Stimulated activated CD4-positive, alpha-beta T cell treated with anti-CD3 and anti-CD28 coated beads, Interleukin-15, amount 100 ng/mL, for 24 hours (primary cell): Measurements from ENCODE around the gene TXNDC2.
"Not testable (repeated sequence)": the region's sequence is repeated elsewhere in the genome, so short reads cannot be mapped to it uniquely, and the experiment has no call there.

Source experiments
- DNase-seq: peaks from one replicate; pipeline ENCODE4 v3.0.0-alpha.2; 2020

Gene TXNDC2

DNA sequence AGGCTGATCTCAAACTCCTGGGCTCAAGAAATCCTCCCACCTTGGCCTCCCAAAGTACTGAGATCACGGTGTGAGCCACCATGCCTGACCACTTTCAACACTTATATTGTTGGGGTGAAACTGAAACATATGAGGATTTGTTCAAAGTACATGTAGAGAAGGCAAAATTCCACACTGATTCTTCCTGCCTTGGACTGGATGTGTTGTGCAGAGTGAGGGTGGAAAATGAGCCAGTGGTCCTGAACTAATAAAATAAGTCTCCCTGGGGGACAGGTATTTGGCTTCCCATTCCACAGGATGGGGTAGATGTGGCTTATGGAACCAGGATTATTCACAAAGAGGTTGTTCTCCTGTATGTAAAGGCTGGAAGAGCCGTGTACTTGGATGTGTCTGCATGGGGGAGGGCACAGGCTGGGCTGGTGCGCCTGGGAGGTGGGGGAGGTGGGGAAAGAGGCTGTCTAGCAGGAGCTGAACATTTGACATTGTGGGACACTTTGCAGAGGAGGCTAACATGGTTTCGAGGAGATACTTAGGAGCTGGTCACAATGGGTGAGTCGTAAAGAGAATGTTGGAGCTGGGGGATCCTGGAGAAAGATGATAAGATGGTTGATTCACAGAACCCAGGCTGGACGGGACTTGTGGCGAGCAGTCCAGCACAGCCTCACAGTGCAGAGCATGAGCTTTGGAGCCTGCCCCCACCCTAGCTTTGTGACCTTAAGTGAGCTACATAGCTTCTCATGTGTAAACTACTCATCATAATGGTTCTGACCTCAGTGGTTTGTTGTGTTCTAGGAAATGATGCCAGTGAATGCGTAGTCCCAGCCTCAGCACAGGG lies at the start of gene TXNDC2:
TSS of gene TXNDC2 (plus strand) at position 804 of the 835 bp plus-strand sequence. CDS start 708 bp downstream, outside the sequence.
- no peak for DNase-seq

DNA sequence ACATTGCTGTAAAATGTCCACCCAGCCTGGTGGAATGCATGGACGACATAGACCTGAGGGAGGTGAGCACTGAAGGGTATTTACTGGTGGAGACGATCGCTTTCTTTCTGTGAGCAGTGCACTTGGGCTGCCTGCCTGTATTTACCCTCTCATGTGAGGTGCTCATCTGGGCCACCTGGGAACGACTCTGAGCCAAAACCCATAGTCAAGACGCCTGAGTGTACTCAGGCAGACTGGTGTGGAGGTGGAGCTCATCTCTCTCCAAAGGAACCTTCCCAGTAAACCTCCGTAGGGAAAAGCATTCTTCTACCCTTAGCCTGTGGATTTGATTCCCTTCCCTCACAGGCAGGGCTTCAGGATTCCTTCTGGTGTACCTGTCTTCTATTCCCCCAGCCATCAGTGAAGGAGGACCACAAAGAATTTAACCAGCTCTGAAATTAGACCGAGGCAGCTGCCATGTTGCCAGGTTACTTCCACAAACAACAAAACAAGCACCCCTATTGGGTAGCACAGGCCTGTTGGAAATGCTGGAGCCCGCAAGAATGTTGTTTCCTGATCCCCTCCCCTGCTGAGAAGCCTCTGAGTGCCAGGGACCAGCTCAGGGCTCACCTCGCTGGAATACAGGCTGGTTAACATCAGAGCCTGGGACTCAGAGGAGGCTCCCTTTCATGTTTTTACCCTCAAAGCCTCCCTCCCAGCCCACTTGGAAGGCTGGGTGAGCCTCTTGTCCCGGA lies 47.5 kb upstream of the TXNDC2 start:
- no peak for DNase-seq

DNA sequence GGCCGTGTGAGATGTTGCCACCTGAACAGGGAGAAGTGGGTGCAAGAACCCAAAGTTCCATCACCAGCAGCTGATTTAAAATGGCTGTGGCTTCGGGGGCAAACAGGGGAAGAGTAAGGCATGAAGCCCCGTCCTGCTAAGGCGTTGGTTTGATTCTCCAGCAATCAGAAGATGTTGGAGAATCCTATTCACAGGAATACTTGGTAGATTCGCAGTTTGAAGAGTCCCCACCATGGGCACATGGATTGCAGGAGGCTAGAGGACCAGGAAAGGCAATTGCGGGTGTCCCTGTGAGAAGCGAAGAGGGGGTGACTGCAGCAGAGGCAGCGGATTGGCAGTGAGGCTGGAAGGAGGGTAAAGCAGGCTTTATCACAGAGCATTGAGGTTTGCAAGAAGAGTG lies 46.6 kb upstream of the TXNDC2 start:
- no peak for DNase-seq

DNA sequence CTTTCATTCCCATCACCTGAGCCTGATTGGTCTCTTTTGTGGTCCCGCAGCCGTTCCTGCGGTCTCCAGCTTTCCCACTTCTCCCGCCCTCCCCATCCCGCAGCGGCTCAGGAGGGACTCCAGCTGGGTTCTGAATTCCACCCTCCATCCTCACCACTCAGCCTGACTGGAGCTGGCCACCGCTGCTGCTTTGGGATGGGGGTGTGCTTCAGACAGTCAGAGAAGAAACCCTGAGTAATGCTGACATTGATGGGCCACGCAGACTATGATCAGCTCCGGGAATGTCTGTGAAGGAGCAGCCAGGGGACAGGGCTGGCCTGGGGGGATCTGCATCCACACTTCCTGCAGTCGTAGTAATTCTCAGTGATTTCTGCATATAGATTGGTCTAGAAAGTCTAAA lies 45.9 kb upstream of the TXNDC2 start:
- no peak for DNase-seq

DNA sequence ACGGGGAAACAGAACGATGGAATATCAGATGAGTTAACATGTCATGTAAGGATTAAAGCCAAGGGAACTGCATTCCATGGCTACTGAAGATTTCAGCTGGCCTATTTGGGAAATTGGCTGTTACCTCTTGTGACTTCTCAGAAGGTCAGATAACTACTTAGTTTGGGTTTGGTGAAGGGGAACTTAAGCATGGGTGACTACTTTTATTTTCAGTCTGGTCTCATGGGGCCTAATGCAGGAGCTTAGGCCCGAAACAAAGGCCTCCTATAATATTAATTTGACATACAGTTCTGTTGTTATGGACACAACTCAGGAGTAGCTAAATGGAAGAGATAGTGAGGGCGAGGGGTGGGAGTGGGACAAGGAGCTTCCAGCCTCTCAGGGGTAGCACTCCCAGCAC lies 44.0 kb upstream of the TXNDC2 start:
- no peak for DNase-seq

DNA sequence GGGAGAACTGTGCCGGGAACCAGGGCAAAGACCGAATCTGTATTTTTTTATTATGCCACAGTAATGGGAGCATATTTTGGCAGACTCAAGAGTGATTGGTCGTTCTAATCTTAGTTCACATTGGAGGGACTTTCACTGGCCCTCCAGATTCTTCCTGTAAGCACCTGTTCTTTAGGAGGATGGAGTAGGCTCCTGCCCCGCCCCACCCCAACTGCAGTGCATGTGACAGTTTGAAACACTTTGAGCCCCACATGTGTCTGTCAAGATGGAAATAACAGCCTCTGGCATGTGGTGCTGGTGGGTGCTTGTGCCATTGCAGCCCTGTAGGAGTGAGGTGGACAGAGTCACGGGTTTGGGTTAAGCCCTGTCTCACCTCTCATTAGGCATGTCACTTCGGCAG lies 43.3 kb upstream of the TXNDC2 start:
- DNase-seq = no peak

DNA sequence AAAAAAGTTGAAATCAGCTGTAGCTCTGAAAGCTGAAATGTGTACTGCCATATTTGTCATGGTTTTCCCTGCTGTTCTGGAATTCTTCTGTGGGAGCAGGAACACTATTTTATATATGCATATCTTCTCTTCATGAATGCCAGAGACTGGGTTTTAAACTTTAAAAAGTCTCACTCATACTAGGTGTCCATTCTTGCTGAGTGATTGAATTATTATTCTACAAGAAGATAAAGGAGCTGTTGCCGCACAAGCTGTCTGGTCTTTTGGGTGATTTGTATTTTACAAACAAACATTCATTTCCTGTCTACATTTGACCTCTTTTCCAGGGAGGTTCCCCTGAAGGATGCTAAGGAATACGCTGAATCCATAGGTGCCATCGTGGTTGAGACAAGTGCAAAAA lies 40.5 kb upstream of the TXNDC2 start:
- no peak for DNase-seq

DNA sequence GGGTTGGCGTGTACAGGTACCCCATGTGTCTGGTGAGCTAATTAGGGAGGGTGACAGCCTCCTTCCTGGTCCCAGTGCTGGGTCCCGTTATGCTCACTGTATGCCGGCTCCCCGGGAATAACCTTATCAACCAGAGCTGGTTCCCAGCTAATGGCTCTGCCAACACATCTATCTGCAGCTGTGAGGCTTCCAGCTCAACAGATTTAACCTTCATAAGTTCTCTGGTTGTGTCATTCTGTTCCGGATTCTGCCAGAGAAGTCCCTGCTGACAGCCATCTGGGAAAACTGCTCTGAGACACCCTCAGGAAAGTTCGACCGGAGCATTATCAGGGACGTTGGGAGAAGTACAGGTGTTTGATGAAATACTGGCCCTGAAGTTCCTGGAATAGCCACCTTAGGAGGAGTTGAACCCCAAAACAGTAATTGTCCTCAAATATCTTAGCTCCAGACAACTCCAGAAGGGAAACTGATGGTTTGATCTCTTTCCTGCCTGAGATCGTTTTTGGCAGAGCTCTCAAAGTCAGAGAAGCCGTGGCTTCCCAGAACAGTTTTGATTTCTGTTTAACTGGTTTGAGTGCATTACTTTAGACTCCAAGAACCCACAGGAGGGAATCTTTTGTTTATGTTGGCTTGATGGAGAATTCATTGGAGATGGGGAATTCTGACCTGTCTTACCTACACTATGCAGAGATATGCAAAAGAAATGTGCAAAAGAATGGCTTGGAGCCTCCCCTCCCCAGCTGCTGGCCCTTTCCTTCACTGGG lies 39.4 kb upstream of the TXNDC2 start:
- no peak for DNase-seq

DNA sequence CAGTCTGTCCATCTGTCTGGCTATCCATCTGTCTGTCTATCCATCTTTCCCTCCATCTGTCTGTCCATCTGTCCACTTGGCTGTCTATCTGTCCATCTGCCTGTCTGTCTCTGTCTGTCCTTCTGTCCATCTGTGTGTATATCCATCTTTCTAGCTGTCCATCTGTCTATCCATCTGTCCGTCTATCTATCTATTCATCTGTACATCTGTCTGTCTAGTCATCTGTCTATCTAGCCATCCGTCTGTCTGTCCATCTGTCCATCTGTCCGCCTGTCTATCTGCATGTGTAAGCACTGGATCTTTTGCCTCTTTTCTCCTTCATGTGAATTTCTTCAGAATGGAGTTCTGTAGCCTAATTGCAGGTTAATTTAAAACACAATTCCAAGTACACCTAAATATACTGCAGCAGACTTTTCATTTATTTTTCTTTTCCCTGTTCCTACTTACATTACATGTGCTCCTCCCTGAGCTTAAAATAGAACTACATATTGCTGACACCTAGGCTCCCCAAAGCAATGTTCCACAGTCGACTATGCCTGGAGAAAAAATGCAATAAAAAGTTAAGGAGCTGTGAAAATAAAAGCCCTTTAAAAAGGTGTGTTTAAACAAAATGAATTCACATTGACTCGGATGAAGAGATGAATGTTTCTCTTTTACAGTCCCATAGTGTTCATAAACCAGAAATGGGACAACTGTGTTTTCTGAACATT lies 37.4 kb upstream of the TXNDC2 start:
- DNase-seq = no peak

DNA sequence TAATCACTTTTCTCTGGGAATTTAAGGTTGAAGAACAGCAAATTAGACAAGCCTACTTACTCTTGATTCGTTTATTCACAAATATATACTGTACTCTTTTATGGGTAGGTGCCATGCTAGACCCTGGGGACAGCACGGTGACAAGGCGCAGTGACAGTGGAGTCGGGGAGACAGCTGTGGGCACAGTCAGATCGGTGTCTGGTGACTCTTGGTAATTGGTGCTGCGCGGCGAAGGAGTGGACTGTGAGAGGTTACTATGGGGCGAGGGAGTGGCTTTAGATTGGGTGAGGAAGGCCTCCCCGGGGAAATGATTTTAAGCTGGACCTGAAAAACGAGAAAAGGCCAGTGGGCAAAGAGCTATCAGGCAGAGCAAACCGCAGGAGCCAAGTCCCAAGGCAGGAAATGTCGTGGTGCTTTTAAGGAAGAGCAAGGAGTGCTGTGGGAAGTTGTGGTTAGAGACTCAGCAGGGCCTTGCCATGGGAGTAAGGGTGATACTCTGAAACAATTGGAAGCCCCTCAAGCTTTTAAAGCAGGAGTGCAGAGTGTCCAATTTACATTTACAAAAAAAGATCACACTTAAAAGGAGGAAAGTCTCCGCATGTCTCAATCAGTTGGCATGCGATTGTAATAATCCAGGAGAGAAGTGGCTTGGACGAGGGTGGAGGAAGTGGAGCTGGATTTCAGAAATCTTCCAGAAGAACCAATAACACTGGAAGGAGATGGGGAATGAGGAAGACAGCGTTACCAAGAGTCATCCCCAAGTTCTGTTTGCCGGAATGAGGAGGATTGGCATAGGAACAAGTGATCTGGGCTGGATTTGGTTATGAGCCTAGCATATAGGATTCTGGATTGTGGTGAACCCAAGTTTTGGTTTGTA lies 36.1 kb upstream of the TXNDC2 start:
- DNase-seq = no peak

DNA sequence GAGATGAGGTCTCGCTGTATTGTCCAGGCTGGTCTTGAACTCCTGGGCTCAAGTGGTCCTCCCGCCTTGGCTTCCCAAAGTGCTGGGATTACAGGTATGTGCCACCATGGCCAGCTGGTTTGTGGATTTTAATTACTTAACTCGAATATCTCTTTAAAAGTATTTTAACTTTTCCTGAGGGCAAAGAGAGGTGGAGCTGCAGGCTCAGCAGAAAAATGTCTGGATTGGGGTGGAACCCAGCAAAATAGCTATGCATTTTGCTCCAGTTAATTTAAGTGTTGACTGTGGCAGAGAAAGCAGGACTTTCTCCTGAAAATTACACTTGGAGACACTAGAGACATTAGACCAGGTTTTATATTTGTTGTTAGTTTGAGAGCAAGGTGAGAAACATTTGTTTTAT lies 35.5 kb upstream of the TXNDC2 start:
- DNase-seq = no peak

DNA sequence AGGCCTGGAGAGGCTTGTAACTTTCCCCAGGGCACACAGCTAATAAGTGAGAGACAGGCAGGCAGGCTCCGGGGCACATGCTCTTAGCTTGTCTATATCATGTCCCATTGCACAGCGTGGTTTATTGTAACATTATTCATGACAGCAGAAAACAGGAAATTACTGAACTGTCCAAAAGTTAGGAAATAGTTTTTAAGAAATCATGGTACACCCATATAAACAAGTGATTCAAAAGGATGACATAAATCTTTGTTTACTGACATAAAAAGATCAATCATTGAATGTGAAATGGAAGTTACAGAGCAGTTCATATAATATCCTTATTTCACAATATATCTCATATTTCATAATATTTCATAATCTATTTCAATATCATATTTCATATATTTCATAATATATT lies 34.3 kb upstream of the TXNDC2 start:
- DNase-seq = no peak

DNA sequence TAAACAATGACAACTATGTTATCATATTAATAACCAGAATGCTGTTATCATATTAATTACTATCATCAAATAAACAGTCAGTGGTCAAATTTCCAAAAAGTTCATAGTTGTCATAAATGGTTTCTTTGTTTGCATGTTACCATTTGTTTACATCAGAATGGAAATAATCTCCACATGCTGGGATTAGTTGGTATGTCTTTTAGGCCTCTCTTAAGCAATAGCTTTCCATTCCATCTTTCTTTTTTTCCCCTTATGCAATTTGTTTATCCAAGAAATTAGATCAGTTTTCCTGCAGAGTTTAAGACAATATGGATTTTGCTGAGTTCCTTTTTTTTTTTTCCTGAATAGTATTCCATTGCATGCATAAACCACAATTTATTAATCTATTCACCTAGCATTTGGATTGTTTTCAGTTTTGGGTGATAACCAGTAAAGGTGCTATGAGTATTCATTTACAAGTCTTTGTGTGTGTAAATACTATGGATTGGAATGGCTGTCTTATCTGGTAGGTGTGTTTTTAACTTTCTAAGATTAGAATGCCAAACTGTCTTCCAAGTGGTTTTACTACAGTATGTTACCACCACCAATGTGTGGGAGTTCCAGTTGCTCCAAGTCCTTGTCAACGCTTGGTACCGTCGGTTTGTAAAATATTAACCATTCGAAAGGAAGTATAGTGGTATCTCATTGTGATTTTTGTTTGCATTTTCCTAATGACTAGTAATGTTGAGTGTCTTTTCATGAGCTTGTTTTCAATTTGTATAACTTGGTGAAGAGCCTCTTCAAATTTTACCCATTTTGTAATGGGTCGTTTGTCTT lies 33.3 kb upstream of the TXNDC2 start:
- no peak for DNase-seq

DNA sequence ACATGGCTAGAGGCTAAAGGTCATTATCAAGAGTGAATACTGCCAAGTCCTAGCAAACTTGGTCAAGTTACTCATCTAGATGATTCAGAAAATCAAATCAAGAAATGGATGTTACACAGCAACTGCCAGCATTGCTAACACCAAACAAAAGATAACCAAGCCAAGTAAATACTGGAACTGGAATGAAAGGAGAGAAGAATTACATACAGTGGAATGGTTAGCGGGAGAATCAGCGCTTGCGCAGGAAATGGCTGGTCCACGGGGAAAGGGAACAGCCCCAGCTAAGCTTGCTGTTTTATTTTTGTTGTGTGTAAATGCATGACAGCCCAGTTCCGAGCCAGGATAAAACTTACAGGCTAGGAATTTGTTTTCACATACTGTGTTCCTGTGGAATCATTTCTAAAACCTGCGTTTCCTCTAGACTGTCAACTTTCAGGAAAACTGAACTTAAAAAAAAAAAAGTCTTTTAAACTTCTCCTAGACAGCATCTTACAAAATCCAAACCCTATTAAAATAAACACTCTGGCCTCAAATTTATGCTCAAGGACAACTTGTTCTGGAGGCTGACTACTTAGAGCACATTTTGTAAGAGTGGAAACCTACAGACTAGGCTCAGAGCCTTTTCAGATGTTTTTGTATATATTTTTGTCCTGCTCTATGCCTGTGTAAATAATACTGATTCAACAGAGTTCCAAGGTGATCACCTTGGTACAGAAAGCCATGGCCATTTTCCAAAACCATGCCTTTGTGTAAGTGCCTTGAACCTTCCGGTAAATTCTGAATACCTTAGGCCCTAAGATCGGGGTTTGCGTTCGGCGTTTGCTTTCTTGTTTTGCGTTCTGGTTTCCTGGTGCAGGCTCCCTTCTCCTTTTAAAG lies 30.7 kb upstream of the TXNDC2 start:
- no peak for DNase-seq

DNA sequence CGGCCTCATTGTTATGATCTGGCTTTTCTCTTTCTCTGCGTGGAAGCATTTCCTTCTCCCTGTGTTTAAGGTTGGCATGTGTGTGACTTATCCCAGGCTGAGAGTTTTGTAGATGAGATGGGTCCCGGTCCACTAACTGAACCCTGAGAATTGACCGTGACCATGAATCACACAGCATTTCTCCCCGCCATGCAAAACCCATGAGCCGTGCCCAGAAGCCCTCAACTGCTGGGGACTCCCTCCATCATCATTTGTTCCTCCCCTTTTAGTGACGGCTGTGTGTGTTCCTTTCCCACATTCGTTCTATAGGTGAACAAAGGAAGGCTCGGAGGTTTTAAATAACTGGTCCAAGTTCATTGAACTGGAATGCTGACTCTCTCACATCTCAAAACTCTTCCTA lies 30.1 kb upstream of the TXNDC2 start:
- DNase-seq = no peak

DNA sequence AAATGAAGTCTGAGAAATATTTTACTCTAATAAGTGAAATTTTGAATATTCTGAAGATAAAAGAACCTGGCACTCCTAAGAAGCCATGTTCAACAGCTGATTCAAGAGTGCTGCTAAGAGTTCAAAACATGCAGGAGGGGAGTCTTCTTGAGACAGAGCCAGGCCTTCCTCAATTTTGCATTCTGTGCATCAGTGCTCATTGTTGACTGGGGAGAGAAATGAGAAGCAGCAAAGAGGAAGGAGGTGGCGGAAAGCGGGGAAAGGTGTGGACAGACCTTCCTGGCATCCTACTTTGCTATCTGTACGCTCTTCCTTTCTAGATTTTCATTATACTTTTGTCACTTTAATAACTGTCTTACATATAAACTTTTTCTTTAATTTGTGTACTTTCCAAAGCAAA lies 29.7 kb upstream of the TXNDC2 start:
- no peak for DNase-seq

DNA sequence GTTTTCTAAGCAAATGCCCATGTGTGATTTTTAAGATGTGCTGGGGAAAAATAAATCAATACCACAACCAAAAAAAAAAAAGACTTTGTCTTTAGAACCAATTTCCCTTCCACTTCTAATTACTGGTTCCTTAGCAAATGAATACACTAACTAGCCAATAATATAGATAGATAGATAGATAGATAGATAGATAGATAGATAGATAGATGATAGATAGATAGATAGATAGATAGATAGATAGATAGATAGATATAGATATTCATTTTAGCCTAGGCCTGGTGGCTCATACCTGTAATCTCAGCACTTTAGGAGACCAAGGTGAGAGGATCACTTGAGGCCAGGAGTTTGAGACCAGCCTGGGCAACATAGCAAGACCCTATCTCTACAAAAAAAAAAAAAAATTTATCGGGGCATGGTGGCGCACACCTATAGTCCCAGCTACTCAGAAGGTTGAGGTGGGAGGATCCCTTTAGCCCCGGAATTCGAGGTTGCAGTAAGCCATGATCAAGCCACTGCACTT lies 28.2 kb upstream of the TXNDC2 start:
- not testable (repeated sequence) for DNase-seq

DNA sequence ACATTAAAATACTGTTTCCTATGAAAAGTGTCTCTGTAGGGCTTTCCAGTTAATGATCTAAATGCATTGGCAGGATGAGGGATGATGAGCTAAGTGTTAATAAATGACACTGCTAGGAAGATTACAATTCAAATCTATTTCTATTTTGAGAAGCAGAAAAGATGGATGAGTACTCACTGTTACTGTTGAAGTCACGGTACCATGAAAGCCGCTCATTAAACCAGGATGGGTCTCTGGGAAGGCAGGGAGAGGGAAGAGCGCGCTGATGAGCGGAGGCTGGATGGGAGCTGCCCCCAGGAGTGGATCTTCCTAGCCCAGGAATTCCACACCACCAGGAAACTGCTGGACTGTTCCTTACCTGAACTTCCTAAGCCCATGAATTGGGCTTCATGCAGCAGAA lies 27.1 kb upstream of the TXNDC2 start:
- no peak for DNase-seq

DNA sequence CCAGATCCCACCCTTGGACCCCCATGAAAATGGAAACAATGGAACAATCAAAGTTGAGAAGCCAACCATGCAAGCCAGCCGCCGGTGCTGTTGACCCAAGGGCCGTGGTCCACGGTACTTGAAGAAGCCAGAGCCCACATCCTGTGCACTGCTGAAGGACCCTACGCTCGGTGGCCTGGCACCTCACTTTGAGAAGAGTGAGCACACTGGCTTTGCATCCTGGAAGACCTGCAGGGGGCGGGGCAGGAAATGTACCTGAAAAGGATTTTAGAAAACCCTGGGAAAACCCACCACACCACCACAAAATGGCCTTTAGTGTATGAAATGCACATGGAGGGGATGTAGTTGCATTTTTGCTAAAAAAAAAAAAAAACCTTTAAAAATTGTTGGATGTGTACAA lies 26.5 kb upstream of the TXNDC2 start:
- no peak for DNase-seq

DNA sequence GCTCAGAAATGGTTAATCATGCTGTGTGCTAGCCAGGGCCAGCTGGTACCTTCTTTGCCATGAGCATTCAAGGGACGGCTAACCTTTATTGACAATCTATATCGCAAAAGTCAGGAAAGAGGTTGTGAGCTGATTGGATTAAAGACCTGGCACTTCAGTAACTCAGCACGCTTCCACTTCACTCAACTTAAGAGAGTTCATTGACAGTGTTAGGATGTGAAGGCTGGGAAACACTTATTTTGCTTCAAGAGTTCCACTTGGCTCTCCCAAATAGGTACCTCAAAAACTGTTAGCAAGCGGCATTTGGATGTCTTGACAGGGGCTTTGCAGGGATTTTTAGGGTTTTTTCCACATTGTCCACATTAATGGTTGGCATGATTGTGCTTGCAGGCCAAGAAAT lies 25.1 kb upstream of the TXNDC2 start:
- DNase-seq = no peak
